Large intestine (tissue), 3 donors: Measurements from ENCODE around the gene FRAS1. TPM values are rescaled to one million over a fixed set of nuclear protein-coding genes. Genes with fewer than 3 reads are reported as not detected.

Source experiments
- DNase-seq, 2 donors: peaks; one replicate each; pipeline versions ENCODE4 v3.0.0 to v3.0.0-alpha.2; 2013
- H3K27ac ChIP-seq: one replicate; pipeline ENCODE4 v1.5.1; 2013; ENCODE audit warnings: low read length
- H3K27me3 ChIP-seq: 2 replicates; pipeline ENCODE4 v1.6.1; 2013; ENCODE audit warnings: low read length; ENCODE audit not compliant: control insufficient read depth, insufficient read depth
- H3K36me3 ChIP-seq: 2 replicates; pipeline ENCODE4 v1.6.1; 2013; ENCODE audit warnings: low read length; ENCODE audit not compliant: control insufficient read depth, insufficient read depth
- H3K4me1 ChIP-seq: one replicate; pipeline ENCODE4 v1.6.1; 2013; ENCODE audit warnings: low read length; ENCODE audit not compliant: control insufficient read depth, insufficient read depth
- H3K4me3 ChIP-seq: one replicate; pipeline ENCODE4 v1.5.1; 2013; ENCODE audit warnings: low read length
- H3K9me3 ChIP-seq: one replicate; pipeline ENCODE4 v1.6.1; 2013; ENCODE audit warnings: mild to moderate bottlenecking, low read depth, low read length, moderate library complexity; ENCODE audit not compliant: control insufficient read depth
- WGBS: methylation state at CpG from one replicate; pipeline ENCODE4 v1.1.5; 2013; ENCODE audit warnings: low lambda C conversion rate; ENCODE audit not compliant: insufficient coverage; 5-methylcytosine and 5-hydroxymethylcytosine counted together
- polyA plus RNA-seq: library from polyadenylated mRNA; unstranded; fragments of 120-200 nt; gene quantifications from one replicate; pipeline ENCODE4 v1.2.1, GENCODE V29; 2013

FRAS1 gene
- polyA plus RNA-seq, 1 donor: 12.9 TPM

GRCh38 chr4:78355306-78355705, 298.2 kb downstream of the FRAS1 start:
- Histone ChIP-seq H3K9me3 (no peaks in the 10 kb centered on the region), H3K36me3 (peaks cover 2% of the 10 kb centered on the region), H3K27me3 (no peaks in the 10 kb centered on the region), H3K4me1 (peaks cover 9% of the 10 kb centered on the region), H3K27ac (no peak overlapping the region), H3K4me3 (no peak overlapping the region)
- no CpG with 5 or more reads among the region's 3 CpGs for WGBS
- DNase-seq: no peak

GRCh38 chr4:78356251-78356786, 299.2 kb downstream of the FRAS1 start:
- no peaks in the 10 kb centered on the region for H3K27me3 ChIP-seq
- 100% methylated on average over 2 of the region's 2 CpGs for WGBS
- H3K27ac ChIP-seq: no peak overlapping the region
- H3K4me3 ChIP-seq: no peak overlapping the region
- H3K4me1 ChIP-seq: peaks cover 9% of the 10 kb centered on the region
- DNase-seq: no peak
- H3K9me3 ChIP-seq: no peaks in the 10 kb centered on the region
- H3K36me3 ChIP-seq: peaks cover 2% of the 10 kb centered on the region

GRCh38 chr4:78357122-78357521, 300.0 kb downstream of the FRAS1 start:
- no CpG with 5 or more reads among the region's 1 CpG for WGBS
- Histone ChIP-seq H3K9me3 (no peaks in the 10 kb centered on the region), H3K4me3 (no peak overlapping the region), H3K36me3 (peaks cover 2% of the 10 kb centered on the region), H3K4me1 (peaks cover 9% of the 10 kb centered on the region), H3K27me3 (no peaks in the 10 kb centered on the region), H3K27ac (no peak overlapping the region)
- no peak for DNase-seq

- WGBS: 31% methylated on average over 2 of the region's 3 CpGs
- Histone ChIP-seq H3K27ac (no peak overlapping the region), H3K27me3 (no peaks in the 10 kb centered on the region), H3K36me3 (peaks cover 2% of the 10 kb centered on the region), H3K4me3 (no peak overlapping the region), H3K9me3 (no peaks in the 10 kb centered on the region), H3K4me1 (peaks cover 15% of the 10 kb centered on the region)
- DNase-seq: no peak
These were observed 303.3 kb downstream of the FRAS1 start for GRCh38 chr4:78360466-78360865.

GRCh38 chr4:78361621-78362120, 304.5 kb downstream of the FRAS1 start:
- Histone ChIP-seq H3K36me3 (peaks cover 5% of the 10 kb centered on the region), H3K4me1 (peaks cover 15% of the 10 kb centered on the region), H3K9me3 (no peaks in the 10 kb centered on the region), H3K27ac (no peak overlapping the region), H3K4me3 (no peak overlapping the region), H3K27me3 (no peaks in the 10 kb centered on the region)
- no peak for DNase-seq
- WGBS: 93% methylated on average over 3 of the region's 4 CpGs

- no CpG with 5 or more reads among the region's 6 CpGs for WGBS
- no peak for DNase-seq
These were observed 305.2 kb downstream of the FRAS1 start for GRCh38 chr4:78362310-78362709.

GRCh38 chr4:78363031-78363570, 306.0 kb downstream of the FRAS1 start:
- H3K4me3 ChIP-seq: no peak overlapping the region
- WGBS: no CpG with 5 or more reads among the region's 6 CpGs
- DNase-seq: peak in 1 of 2 donors; percentile 57
- H3K4me1 ChIP-seq: peaks cover 15% of the 10 kb centered on the region
- peaks cover 4% of the 10 kb centered on the region for H3K36me3 ChIP-seq
- no peak overlapping the region for H3K27ac ChIP-seq
- no peaks in the 10 kb centered on the region for H3K9me3 ChIP-seq
- H3K27me3 ChIP-seq: no peaks in the 10 kb centered on the region

More at GRCh38 chr4:78362310-78362709, 305.2 kb downstream of the FRAS1 start:
- H3K9me3 ChIP-seq: no peaks in the 10 kb centered on the region
- peaks cover 4% of the 10 kb centered on the region for H3K36me3 ChIP-seq
- H3K4me1 ChIP-seq: peaks cover 15% of the 10 kb centered on the region
- no peak overlapping the region for H3K4me3 ChIP-seq
- H3K27ac ChIP-seq: no peak overlapping the region
- no peaks in the 10 kb centered on the region for H3K27me3 ChIP-seq

GRCh38 chr4:78369679-78370078, 312.6 kb downstream of the FRAS1 start:
- H3K27me3 ChIP-seq: no peaks in the 10 kb centered on the region
- peaks cover 9% of the 10 kb centered on the region for H3K36me3 ChIP-seq
- H3K9me3 ChIP-seq: no peaks in the 10 kb centered on the region
- no peak overlapping the region for H3K27ac ChIP-seq
- no peak overlapping the region for H3K4me3 ChIP-seq
- H3K4me1 ChIP-seq: no peaks in the 10 kb centered on the region
- WGBS: no CpG with 5 or more reads among the region's 4 CpGs
- no peak for DNase-seq

- DNase-seq: peak in 1 of 2 donors; percentile 62
- Histone ChIP-seq H3K4me1 (no peaks in the 10 kb centered on the region), H3K4me3 (no peak overlapping the region), H3K27me3 (no peaks in the 10 kb centered on the region), H3K27ac (no peak overlapping the region), H3K9me3 (no peaks in the 10 kb centered on the region), H3K36me3 (peaks cover 11% of the 10 kb centered on the region)
- 100% methylated on average over 1 of the region's 6 CpGs for WGBS
These were observed 313.7 kb downstream of the FRAS1 start for GRCh38 chr4:78370631-78371372.

GRCh38 chr4:78372355-78372988, 315.3 kb downstream of the FRAS1 start:
- no CpG with 5 or more reads among the region's 5 CpGs for WGBS
- H3K9me3 ChIP-seq: no peaks in the 10 kb centered on the region
- no peak overlapping the region for H3K4me3 ChIP-seq
- H3K36me3 ChIP-seq: peaks cover 9% of the 10 kb centered on the region
- no peaks in the 10 kb centered on the region for H3K27me3 ChIP-seq
- no peaks in the 10 kb centered on the region for H3K4me1 ChIP-seq
- H3K27ac ChIP-seq: no peak overlapping the region
- DNase-seq: no peak
